A549 treated with RU486 at 1 μM for 4 hours (cell line): Measurements from ENCODE around the gene COG2. TPM values are rescaled to one million over a fixed set of nuclear protein-coding genes. Genes with fewer than 3 reads are reported as not detected.

Experiments
- total RNA-seq: library from RNA; stranded (reverse); fragments of 200-300 nt; extraction: Qiagen RNA extraction; gene quantifications from 5 replicates; pipeline ENCODE4 v1.2.3, GENCODE V29; 2022; ENCODE audit warnings: low read depth

COG2 gene, protein sequence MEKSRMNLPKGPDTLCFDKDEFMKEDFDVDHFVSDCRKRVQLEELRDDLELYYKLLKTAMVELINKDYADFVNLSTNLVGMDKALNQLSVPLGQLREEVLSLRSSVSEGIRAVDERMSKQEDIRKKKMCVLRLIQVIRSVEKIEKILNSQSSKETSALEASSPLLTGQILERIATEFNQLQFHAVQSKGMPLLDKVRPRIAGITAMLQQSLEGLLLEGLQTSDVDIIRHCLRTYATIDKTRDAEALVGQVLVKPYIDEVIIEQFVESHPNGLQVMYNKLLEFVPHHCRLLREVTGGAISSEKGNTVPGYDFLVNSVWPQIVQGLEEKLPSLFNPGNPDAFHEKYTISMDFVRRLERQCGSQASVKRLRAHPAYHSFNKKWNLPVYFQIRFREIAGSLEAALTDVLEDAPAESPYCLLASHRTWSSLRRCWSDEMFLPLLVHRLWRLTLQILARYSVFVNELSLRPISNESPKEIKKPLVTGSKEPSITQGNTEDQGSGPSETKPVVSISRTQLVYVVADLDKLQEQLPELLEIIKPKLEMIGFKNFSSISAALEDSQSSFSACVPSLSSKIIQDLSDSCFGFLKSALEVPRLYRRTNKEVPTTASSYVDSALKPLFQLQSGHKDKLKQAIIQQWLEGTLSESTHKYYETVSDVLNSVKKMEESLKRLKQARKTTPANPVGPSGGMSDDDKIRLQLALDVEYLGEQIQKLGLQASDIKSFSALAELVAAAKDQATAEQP
- 18.8 to 23.3 TPM (median 20.0 TPM) in 5 replicates for total RNA-seq

DNA sequence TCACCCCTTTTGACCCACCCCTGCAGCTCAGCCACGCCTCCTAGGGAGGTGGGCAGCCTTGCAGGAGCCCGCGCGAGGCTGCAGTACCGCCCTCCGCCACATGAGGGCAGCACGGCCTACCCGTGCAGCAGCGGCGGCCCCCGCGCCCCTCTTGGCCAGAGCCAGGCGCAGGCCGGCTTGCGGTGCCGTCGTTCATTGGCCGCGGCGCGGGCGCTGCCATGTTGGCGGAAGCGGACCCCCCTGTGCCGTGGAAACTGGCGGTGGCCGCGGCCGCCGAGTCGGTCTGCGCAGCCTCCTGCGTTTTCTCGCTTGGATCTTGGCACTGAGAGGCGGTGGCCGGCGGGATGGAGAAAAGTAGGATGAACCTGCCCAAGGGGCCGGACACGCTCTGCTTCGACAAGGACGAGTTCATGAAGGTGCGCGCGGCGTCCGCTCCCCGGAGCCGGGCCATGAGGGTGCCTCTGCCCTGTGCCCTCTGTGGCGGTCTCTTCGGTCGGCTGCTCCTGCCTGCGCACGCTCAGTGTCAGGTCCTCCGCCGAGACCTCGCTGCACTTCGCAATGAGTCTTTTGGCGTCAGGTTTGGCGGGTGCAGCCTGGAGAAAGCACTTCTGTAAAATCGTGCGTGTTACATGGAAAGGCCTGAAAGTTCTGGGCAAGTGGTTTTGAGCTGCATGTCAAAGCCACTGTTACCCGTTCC lies at the start of gene COG2:
Gene COG2 (plus strand): TSS at position 219 of the 697 bp plus-strand sequence. CDS start 126 bp downstream, at position 345.

DNA sequence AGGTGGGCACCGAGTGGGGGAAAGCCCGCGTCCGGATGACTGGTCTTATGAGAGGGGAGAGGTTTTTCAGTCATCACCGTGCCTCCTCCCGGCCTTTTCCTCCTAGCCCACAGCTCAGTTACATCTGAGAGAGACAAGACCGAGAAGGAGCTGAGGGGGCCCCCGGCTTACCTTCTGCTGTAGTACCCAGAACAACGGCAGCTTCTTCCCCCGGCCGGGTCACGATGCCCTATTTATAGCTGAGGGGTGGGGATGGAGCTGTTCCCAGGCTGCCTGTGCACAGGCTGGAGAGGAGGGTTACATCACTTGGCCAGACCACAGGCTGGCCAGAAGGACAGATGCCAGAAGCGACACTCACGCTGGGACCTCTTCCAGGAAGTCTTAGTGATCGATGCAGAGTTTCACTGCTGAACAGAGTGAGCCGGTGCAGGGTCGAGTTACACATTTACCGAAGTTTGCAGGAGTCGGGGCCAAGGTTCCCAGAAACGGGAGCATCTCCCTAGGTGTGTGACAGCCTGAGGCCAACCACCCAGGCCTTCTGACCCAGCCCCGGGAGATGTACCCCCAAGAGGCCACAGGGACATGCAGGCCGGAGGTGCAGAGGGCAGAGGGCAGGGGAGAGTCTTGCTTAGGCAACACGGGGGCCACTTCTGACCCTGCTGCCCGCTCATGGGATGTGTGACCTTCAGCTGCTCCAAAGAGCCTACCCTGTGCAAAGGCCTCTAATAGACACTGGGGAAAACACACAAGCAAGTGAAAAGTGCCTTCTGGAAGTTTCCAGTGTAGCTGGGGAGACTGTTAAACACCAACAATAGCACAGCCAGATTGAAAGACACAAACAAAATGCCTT lies 71.9 kb downstream of the COG2 start, which contains the start of gene AGT:
Gene AGT (minus strand): TSS at position 208 of the 850 bp plus-strand sequence. CDS start 3,299 bp downstream, outside the sequence.

Other genes starting within 250 kb of the COG2 start
- 0.49 to 1.0 TPM (median 0.80 TPM) in 5 replicates for gene PGBD5, start 216.1 kb upstream of the COG2 start, total RNA-seq
- 0.06 to 0.21 TPM (median 0.14 TPM) in 4 of 5 replicates, not detected in the other for gene AGT, start 71.6 kb downstream of the COG2 start, total RNA-seq
- not detected in 5 replicates for gene CAPN9, start 104.9 kb downstream of the COG2 start, total RNA-seq
- gene C1orf198, start 226.0 kb downstream of the COG2 start, total RNA-seq, result 13.9 to 19.8 TPM (median 18.4 TPM) in 5 replicates